ENCODE results near the gene DYNC1I1.

Gene DYNC1I1

GRCh38 chr7:95861041-95861440, 88.7 kb downstream of the DYNC1I1 start:
- DNase-seq (ENCODE audit: low read depth in 2 of 2) = no peak

DNA sequence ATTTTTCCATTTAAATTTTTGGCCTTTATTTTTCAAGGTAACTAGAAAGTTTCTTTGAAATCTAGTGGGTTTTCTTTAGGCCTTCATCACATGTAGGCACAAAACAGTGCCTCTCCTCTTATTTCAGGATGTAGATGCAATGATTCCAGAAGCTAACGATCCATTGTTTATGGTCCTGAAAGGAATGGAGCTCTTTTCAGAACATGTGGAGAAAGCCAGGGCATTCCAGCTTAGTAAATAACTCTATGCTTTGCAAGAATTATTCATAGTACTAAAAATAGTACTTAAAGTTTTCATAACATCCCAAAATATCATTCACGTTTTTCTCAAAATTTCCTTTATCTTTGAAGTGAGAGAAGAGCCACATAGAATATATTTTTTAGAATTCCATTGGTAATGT, 91.3 kb downstream of the DYNC1I1 start:
- DNase-seq (ENCODE audit: low read depth in 2 of 2) = no peak

- DNase-seq (ENCODE audit: low read depth in 2 of 2) = no peak
Measured at GRCh38 chr7:95865716-95866371, 93.5 kb downstream of the DYNC1I1 start.

DNA sequence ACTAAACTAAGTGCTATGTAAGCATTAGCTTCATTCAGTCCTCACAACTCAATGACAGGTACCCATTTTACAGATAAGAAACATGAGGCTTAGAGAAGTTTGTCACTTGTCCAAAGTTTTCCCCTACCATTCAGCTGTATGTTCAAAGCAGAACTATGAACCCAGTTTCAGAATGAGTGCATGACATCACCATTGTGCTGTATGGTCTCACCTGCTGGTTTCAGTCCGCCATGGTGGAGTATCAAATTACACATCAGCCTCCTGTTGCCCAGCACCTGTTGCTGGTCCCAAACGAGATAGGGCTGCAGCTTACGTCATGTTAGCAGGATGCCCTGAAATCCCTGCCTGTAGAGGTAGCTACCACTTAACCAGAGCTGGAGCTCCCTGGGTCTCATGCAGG, 95.0 kb downstream of the DYNC1I1 start:
- DNase-seq (ENCODE audit: low read depth in 2 of 2) = no peak

GRCh38 chr7:95871075-95871848, 98.9 kb downstream of the DYNC1I1 start:
- no peak for DNase-seq (ENCODE audit: low read depth in 2 of 2)

- DNase-seq (ENCODE audit: low read depth in 2 of 2) = no peak
Measured at GRCh38 chr7:95871896-95872295, 99.5 kb downstream of the DYNC1I1 start.

- no peak for DNase-seq (ENCODE audit: low read depth in 2 of 2)
Measured at GRCh38 chr7:95874129-95874528, 101.8 kb downstream of the DYNC1I1 start.

DNA sequence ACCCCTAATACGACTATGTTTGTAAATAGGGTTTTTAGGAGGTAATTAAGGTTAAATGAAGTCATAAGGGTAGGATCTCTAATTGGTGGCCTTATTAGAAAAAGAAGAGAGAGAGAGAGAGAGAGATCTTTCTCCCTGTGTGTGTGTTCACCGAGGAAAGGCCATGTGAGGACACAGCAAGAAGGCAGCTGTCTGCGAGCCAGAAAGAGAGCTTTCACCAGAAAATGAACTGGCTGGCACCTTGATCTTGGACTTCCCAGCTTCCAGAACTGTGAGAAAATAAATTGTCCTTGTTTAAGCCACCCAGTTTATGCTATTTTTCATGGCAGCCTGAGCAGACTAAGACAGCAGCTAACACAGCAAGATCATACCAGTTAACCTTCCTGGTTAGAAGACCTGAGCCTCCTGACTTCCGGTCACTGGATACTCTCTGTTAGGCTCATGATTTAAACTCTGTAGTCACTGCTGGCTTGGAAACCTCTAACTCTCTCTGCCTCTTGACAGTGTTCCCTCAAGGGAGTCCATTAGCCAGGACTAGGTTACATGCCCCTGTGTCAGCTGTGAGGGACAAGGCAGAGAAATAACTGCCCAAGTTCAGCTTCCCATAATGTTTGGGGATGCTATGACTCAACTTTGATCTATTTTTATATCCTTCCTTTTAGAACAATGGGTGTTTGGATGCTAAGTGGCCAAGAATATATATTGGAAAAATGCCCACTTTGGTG, 102.3 kb downstream of the DYNC1I1 start:
- DNase-seq (ENCODE audit: low read depth in 2 of 2) = no peak

- DNase-seq (ENCODE audit: low read depth in 2 of 2) = no peak
Measured at GRCh38 chr7:95875519-95875918, 103.2 kb downstream of the DYNC1I1 start.

DNA sequence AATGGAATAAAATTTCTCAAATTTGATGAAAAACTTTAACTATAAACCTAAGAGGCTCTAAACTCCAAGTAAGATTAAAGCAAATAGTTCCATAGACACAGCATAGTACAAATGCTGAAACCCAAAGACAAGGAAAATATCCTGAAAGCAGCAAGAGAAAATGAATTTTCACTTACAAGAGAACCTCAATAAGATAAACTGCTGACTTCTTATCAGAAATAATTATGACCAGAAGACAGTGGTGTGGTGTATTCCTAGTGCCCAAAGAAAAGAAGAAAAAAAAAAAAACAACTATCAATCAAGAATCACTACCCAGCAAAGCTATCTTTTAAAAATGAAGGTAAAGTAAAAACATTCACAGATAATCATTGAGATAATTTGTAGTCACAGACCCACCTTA, 106.3 kb downstream of the DYNC1I1 start:
- DNase-seq (ENCODE audit: low read depth in 2 of 2) = no peak

DNA sequence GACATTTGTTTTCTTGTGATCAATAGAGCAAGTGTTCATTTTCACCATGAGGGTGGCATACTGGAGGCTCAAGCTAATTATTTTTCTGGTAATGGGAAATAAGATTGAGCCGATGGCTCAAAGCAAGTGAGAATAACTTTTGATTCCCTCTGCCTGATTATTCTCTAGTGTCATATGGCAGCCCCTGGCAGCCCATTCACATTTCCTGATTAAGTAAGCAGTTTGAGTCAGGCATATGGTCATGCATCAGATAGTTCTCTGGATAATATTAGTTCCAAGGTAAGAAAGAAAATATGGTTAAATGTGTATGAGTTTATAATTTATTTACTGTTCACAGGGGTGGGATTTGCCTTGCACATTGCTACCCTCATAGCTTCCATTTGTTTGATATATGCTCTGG, 109.2 kb downstream of the DYNC1I1 start:
- DNase-seq (ENCODE audit: low read depth in 2 of 2) = no peak

- no peak for DNase-seq (ENCODE audit: low read depth in 2 of 2)
Measured at GRCh38 chr7:95883217-95883616, 110.9 kb downstream of the DYNC1I1 start.

- DNase-seq (ENCODE audit: low read depth in 2 of 2) = no peak
Measured at GRCh38 chr7:95886501-95887090, 114.2 kb downstream of the DYNC1I1 start.

DNA sequence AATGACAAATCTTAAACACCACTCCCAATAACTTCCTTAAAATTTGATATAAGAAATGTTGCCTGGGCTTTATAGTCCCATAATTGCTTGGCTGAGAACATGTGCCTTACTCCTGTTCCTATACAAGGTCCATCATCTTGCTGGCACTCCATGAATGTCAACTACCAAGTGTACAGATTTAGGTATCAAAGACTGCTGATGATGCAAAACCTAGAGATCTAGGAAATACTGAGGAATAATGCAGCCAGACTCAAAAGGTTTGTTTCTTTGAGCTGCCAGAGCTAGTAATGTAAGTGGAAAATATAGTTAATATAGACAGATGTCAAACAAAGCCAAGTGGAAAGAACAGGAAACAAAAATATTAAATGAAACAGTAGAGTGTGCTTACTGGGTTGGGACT, 121.1 kb downstream of the DYNC1I1 start:
- DNase-seq (ENCODE audit: low read depth in 2 of 2) = no peak

GRCh38 chr7:95897557-95898251, 125.3 kb downstream of the DYNC1I1 start:
- no peak for DNase-seq (ENCODE audit: low read depth in 2 of 2)

- no peak for DNase-seq (ENCODE audit: low read depth in 2 of 2)
Measured at GRCh38 chr7:95899919-95900513, 127.7 kb downstream of the DYNC1I1 start.

- DNase-seq (ENCODE audit: low read depth in 2 of 2) = no peak
Measured at GRCh38 chr7:95901006-95901405, 128.7 kb downstream of the DYNC1I1 start.

DNA sequence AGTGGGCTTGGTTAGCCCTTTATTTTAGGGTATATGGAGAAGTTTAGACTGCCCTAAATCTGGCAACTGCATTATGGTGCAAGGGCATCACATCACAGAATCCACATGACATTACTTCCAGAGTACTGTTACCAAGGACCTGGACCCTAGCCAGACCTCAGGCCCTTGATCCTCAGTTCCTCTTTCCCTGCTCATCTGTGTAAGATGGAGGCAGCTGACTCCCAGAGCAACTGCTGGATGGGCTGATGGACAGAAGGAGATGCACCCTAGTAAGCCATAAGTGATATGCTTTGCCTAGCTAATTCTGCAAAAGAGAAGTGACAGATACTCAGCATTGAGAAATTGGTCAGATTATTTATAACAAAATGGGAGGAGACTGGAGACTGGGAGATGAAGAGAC, 131.7 kb downstream of the DYNC1I1 start:
- no peak for DNase-seq (ENCODE audit: low read depth in 2 of 2)

GRCh38 chr7:95905167-95905566, 132.8 kb downstream of the DYNC1I1 start:
- DNase-seq (ENCODE audit: low read depth in 2 of 2) = no peak

DNA sequence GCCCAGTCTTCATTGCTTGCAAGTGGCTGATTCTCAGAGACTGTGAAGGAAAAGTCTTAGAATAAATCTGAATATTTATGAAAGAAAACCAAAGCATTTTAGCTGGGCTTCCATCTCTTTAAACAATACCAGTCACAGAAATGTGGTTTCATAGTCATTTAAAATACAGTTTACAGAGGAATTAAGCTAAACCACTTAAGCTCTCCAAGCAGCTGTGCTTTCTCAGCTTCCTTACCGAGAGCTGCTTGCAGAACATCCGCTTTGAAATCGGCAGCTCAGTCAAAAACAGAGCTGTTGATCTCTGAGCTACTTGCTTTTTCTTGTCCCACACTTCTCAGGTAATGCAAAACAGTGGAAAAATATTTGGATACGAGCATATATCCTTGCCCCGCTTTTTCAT, 134.5 kb downstream of the DYNC1I1 start:
- no peak for DNase-seq (ENCODE audit: low read depth in 2 of 2)

DNA sequence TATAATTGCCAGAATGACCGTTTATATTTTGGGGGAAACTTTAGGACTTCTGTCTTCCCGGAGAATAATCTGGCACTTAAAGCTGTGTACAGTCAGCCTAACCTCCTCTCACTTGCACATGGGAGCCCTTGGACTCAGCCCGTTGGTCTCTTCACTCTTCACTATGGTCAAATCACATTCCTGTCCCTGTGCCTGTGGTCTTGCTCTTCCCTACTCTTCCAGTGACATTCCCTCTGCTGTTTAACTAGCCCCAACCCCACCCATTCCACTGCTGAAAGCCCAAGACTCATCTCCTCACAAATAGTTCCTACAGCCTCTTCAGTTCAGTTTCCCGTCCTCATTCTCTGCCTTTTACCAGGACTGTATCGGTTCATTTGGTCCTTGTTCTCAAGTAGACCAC, 135.0 kb downstream of the DYNC1I1 start:
- DNase-seq (ENCODE audit: low read depth in 2 of 2) = no peak

All from stimulated activated CD4-positive, alpha-beta T cell treated with anti-CD3 and anti-CD28 coated beads, Interleukin-1b, Interleukin-23, amount 100 ng/mL, for 4 hours (primary cell).